Activated CD4-positive, CD25-positive, alpha-beta regulatory T cell treated with anti-CD3 and anti-CD28 coated beads, Interleukin-2, amount 50 U/mL, for 24 hours (primary cell): ENCODE data around the gene NR2F6.
"Not testable (repeated sequence)": the region's sequence is repeated elsewhere in the genome, so short reads cannot be mapped to it uniquely, and the experiment has no call there.

Experiments
- ATAC-seq, 2 donors: fragments of 150-1000 bp; cut with Tn5 transposase; one replicate each; pipeline ENCODE4 v1.10.0; 2021; ENCODE audit warnings: mild to moderate bottlenecking in 1 of 2, moderate library complexity in 1 of 2

NR2F6 gene

DNA sequence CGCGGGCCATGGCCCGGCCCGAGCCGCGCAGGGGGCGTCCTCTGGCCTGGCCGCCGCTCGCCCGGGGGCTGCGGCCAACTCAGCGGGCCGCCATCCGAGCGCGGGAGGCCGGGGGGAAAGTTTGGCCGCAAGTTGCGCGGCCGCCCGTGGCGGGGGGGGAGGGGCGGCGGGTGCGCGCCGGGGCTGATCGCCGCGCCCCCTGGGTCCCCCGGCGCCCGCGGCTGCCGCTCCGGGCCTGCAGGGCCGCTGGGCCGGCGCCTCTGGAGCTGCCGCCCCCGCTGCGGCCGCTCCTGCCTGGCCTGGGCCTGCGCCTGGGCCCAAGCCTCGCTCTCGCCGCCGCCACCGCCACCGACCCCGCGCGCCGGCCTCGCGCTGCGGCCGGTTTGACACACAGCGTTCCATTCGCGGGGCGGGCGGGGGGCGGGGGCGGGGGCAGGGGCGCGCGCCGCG, at the start of gene NR2F6:
TSS of gene NR2F6 (minus strand) at position 385 of the 450 bp plus-strand sequence. CDS start 699 bp downstream, outside the sequence.
- ATAC-seq: peak in 1 of 2 donors; percentile 5

DNA sequence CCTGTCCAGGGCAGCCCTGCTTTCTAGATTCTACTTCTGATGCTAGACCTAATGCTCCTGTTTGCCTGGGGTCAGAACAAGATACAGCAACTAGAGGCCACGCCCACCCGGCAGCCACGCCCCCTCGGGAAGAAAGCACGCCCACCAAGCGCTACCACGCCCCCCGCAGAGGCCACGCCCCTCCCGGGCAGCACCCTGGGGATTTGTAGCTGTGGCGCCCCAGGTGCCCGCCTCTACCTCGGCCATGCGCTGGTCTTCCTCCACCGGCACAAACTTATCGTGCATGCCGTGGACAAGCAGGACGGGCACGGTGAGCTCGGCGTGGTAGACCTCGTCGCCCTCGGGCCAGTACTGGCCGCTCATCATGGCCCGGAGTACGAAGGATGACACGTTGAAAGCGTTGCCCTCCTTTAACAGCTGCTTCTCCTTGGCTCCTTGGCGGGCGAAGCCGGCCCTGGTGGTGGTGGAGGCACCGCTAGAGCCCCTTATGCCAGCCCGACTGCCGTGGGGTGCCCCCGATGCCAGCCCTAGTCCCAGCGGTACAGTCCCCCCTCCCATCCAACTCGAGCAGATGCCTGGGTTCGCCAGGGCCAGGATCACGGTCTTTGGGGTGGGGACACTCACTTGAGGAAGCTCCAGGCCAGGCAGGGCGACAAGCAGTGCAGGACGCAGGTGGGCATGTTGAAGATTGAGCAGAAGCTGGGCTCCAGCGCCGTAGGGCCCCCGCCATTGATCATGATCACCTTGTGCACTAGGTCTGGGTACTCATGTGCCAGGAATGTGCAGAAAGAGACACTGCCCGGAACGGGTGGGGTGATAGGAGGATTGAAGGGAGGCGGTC, 48.6 kb upstream of the NR2F6 start:
- ATAC-seq: no peak

DNA sequence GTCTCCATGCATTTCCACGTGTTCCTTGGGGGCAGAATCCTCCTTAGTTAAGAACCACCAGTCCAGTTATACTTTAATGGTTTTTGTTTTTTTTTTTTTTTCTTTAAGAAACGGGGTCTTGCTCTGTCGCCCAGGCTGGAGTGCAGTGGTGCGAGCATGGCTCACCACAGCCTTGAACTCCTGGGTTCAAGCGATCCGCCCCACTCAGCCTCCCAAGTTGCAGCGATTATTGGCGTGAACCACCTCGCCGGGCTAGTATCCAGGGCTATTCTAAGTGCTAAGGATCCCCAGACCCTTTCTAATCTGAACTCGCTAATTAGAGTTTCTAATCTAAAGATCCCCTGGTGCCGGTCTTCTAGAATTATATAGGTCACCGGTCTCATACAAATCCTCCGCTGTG, 47.9 kb upstream of the NR2F6 start:
- no peak for ATAC-seq

DNA sequence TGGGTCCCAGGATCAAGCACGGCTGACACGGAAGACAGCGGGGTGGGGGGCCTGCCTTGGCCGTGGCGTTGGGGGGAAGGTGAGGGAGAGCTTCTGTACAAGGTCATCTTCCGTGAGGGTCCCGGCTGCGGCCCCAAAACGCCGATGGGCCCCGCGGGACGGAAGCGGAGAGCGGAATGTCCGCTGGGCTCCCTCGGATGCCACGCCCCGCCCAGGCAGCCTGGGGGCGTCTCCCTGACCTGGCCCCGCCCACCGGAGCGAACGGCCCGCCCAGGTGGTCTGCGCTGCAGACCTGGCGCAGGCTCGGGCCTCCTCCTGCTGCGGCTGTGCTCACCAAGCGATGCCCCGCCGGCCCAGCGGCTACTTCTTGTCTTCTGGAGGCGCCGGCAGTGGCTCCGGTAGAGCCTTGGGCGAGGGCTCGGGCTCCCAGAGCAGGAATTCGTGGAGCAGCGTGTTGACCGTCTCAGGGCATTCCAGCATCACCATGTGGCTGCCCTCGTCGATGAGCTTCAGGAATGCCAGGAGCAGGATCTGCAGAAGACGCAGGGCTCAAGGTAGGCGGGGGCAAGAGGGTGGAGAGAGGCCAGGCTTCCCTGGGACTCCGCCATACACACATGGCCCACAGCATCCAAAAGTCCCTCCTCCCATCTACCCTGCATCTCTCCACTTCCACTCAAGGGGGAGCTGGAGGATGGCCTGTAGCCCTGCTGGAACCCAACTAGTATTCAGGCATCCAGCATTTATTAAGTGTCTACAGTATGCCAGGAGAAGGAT, 46.8 kb upstream of the NR2F6 start:
- ATAC-seq: peak; percentile 96 to 97

DNA sequence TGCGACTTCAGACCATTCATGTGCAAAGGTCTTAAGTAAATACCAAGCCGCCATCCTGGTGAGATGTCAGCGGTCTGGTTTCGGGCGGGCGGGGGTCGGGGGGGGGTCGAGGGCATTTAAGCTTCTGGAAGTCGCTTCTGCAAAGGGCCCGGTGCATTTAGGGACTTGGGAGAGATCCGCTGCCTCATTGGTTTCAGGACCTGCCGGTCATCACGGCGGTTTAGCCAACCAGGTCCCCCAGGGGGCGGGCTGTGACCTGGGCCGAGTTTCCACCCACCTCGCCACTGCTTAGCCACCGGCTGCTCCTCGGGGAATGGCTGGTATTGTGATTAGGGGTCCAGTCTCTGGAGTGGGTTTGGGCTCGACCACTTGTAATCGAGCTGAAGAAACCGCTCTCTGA, 43.8 kb upstream of the NR2F6 start:
- no peak for ATAC-seq

DNA sequence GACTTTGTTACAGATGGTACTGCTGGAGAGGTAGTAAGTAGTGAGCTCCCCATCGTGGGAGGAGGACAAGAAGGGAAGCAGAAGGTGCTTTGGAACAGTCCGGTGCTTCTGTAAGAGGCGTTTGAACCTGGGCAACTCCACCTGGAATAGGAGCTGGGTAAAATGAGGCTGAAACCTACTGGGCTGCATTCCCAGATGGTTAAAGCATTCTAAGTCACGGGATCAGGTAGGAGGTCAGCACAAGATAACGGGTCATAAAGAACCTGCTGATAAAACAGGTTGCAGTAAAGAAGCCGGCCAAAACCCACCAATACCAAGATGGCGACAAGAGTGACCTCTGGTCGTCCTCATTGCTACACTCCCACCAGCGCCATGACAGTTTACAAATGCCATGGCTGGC, 41.0 kb upstream of the NR2F6 start:
- no peak for ATAC-seq

DNA sequence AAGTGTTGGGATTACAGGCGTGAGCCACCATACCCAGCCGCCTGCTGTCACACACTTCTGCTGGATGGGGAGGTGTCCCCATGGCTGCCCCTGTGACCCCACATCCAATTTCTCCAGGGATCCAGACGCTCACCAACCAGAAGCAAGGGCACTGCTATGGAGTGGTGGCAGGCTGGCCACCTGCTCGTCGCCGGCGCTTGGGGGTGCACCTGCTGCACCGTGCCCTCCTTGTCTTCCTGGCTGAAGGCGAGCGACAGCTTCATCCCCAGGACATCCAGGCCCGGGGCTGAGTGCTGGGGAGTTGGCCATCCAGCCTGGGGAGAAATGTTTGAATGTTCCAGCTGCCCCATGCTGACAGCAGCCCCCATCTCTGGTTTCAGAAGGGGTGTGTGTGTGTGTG, 40.5 kb upstream of the NR2F6 start:
- ATAC-seq: no peak

DNA sequence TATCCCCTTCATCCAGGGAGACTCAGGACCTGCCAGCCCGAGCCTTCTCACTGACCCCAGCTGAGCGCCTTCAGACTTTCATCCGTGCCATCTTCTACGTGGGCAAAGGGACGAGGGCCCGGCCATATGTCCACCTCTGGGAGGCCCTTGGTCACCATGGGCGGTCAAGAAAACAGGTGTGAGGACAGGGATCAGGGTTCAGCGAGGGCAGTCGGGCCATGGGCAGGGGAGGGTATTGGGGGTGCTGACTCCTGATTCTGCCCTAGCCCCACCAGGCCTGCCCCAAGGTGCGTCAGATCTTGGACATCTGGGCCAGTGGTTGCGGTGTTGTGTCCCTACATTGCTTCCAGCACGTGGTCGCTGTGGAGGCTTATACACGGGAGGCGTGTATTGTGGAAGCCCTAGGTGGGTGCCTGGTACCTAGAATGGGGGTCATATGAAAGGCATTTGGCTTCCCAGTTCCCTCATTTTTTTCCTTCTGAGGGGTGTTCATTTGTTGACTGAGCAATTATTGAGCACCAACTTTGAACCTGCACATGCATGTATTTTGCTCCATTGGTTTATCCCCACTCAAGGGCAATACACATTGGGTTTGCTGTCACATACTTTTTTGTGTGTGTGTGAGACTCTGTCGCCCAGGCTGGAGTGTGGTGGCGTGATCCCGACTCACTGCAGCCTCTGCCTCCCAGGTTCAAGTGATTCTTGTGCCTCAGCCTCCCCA, 39.9 kb upstream of the NR2F6 start:
- no peak for ATAC-seq

DNA sequence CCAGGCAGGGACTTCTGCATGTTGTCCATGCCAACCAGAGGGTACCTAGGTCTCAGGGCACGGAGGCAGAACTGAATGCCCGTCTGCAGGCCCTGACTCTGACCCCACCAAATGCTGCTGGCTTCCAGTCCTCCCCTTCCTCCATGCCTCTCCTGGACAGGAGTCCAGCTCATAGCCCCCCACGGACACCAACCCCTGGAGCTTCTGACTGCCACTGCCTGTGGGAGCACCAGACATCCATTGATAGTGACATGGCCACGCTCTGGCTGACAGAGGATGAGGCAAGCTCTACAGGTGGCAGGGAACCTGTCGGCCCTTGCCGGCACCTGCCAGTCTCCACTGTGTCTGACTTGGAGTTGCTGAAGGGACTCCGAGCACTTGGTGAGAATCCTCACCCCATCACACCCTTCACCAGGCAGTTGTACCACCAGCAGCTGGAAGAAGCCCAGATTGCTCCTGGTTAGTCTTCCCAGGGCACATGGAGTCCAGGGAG, 37.8 kb upstream of the NR2F6 start:
- no peak for ATAC-seq

DNA sequence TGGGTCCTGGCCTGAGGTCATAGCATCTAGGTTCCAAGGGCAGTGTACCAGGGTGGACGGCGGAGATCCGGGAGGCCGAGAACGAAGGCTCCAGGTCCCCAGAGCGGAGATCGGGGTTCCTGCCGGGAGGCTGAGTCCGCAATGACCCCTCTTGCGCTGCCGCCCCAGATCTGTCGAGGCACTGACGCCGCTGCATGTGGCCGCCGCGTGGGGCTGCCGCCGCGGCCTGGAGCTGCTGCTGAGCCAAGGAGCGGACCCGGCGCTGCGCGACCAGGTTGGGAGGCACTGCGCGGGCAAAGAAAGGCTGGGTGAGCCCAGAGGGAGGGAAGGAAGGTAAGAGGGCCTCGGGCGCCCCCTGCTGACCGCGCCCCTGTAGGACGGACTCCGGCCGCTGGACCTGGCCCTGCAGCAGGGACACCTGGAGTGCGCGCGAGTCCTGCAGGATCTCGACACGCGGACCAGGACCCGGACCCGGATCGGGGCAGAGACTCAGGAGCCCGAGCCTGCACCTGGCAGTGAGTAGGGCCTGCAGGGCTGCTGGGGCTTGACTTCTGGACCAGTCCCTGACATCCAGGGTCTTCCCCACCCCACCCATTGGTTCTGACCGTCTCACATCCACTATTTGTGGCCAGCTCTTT, 36.9 kb upstream of the NR2F6 start:
- peak; percentile 91 to 92 for ATAC-seq

DNA sequence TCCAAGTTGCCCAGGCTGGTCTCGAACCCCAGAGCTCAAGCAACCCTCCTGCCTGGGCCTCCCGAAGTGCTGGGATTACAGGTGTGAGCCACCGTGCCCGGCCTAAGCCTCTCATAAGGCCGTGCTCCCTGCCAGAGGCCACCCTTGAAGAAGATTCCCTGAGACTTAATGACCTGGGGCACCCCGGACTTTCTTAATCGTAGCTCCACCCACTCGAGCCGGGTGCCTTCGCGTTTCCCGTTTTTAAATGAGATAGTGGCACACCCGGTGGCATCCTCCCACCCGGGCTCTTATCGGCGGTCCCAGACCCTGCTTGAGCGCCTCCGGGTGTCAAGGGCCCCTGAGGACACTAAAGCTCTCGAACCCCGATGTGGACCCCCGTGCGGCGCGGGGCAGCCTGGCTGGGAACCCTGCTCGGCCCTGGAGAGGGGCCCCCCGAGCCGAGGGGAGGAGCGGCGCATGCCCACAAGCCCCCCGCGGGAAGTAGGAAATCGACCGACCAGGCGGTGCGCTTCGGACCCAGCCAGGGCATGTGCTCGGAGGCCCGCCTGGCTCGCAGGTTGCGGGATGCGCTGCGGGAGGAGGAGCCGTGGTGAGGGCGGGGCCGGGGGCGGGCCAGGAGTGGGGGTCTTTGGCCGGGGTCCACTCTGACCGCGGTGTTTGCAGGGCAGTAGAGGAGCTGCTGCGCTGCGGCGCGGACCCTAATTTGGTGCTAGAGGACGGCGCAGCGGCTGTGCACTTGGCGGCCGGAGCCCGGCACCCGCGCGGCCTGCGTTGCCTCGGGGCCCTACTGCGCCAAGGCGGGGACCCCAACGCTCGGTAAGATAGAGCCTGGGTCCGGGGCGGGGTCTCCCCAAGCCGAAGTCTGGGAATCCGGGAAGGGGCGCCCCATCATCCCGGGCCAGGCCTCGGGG, 35.9 kb upstream of the NR2F6 start, which contains the start of gene ANKLE1:
TSS of gene ANKLE1 (plus strand) at position 511 of the 914 bp plus-strand sequence. CDS start at position 531, 20 bp downstream.
- ATAC-seq: peak; percentile 26 to 47

DNA sequence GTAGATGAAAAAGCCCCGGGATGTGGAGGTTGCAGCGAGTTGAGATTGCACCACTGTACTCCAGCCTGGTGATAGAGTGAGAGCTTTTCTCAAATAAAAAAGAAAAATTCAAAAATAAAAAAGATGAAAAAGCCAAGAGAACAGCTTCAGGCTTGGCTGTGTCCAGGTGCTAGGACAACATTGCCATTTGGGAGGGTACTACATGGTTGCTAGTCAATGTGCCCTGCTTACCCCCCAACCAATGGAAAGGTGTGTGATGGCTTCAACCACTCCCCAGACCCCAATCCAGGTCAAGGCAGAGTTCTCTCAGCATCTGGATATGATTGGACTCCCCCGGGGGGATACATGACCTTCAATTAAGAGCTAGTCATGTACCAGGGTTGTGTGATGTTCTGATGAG, 33.7 kb upstream of the NR2F6 start:
- no peak for ATAC-seq

DNA sequence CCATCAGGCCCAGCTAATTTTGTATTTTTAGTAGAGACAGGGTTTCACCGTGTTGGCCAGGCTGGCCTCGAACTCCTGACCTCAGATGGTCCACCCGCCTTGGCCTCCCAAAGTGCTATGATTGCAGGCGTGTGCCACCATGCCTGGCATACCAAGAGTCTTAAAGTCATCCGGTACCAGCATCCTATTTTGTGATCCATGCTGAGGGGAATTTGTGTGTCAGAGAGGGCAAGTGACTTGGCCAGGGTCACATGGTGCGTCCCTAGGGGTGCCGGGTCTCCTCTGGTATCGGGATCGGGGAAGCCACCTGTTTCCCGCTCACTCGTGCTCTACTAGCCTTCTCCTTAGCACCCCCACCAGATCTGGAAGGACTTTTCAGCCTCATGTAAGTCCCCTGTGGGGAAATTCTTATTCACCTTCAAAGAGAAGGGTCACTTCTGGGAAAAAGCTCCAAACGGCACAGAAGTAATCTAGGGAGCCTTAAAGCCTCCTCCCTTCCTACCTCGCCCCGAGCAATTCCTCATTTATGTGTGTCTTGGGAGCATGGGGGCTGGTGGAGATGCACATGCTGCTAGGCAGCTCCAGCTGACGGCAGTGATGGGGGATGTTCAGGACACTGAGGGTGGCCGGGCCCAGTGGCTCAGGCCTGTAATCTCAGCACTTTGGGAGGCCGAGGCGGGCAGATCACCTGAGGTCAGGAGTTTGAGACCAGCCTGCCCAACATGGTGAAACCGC, 29.9 kb upstream of the NR2F6 start:
- ATAC-seq: no peak

DNA sequence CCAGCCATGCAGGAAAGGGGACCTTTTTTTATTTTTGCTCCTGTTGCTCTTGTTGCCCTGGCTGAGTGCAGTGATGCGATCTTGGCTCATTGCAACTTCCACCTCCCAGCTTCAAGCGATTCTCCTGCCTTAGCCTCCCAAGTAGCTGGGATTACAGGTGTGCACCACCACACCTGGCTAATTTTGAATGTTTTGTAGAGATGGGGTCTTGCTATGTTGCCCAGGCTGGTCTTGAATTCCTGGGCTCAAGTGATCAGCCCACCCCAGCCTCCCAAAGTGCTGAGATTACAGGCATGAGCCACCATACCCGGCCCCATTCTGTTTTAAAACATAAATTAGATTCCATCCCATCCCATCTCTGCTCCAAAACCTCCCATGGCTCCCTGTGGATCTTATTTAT, 29.2 kb upstream of the NR2F6 start:
- ATAC-seq: not testable (repeated sequence)

DNA sequence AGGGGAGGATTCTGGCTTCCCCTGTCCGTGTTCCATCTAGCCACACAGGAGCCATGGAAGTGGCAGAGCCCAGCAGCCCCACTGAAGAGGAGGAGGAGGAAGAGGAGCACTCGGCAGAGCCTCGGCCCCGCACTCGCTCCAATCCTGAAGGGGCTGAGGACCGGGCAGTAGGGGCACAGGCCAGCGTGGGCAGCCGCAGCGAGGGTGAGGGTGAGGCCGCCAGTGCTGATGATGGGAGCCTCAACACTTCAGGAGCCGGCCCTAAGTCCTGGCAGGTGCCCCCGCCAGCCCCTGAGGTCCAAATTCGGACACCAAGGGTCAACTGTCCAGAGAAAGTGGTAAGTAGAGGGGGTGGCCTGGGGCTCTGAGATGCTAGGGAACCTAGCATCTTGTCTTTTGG, 23.0 kb upstream of the NR2F6 start:
- no peak for ATAC-seq

DNA sequence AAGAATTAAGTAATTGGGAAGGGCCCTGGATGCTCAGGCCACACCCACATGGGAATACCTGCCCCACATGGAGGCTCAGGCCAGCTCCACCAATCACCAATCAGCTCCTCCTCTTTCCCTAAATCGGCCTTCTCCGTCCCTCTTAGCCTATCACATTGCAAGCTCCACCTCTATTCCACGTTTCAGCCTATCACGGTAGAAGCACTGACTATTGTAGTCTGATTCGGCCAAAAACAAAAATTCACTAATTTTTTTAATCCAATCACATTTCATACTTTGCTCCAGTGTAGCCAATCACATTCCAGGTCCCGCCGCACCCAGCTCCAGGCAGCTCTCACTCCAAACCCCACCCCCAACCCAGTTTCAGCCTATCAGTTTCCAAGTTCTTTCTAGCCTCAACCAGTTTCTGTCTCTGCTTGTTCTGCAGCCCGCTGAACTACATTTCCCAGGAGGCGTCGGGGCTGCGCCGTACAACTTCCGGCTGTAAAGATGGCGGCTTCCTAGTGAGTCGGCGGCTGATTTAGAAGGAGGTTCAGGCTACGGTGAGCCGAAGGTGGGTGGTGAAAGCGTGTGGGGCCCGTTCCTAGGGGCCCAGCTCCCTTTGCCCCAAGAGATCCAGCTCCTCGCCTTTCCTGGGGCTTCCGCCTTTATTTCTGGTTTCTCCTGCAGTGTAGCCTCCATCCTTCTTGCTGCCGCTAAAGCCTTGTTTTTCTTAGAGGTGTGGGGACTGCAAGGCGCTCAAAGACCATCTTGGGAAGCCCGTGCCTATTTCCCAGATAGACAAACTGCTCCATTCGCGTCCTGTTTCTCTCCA, 21.5 kb upstream of the NR2F6 start, which contains the start of gene BABAM1:
TSS of gene BABAM1 (plus strand) at position 469 of the 814 bp plus-strand sequence. CDS start 1,364 bp downstream, outside the sequence.
- peak; percentile 94 to 95 for ATAC-seq

DNA sequence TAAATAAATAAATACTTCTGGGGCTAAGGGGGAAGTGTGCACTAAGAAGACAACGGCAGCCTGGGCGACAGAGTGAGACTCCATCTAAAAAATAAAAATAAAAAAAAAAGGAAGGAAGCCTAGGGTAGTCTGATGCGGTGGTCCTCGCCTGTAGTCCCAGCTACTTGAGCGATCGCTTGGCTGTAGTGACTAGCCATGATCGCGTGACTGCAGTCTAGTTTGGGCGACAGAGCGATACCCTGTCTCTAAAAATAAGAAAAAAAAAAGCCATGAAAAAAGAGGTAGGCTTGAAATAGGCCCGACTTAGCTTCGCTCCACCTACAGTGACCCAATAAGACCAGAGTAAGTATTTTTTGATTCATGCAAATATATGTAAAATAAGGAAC, 20.9 kb upstream of the NR2F6 start:
- no peak for ATAC-seq

DNA sequence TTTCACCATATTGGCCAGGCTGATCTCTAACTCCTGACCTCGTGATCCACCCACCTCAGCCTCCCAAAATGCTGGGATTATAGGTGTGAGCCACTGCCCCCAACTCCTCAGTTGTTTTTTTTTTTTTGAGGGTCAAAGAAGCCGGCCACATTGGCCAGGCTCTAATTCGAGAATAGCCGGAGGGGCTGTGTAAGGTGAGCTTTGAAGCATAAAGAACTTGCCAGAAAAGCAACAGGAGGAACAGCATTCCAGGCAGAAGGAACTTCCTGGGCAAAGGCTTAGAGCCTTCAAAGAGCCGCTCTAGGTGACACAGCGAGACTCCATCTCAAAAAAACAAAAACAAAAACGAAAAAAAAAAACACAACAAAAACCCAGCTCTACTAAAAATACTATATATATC, 20.3 kb upstream of the NR2F6 start:
- ATAC-seq: no peak

DNA sequence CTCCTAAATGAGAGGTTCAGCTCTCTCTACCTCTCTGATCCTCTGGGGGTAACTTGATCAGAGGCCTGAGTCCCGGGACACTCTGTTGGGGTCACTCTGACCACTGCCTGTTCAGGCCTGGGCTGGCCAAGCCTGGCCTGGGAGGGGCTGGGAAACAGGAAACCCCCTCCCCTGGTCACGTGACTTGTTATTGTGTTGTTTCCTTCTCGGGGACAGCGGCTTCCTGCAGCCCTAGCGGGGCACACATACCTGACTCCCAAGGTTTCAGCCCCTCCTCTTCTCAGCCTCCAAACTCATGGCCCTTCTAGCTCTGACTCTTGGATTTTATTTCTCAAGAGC, 18.9 kb upstream of the NR2F6 start, which contains the start of gene USHBP1:
TSS of gene USHBP1 (minus strand) at position 105 of the 339 bp plus-strand sequence. CDS start 446 bp downstream, outside the sequence.
- ATAC-seq: no peak
